ENCODE data around the gene INPP5D. TPM values are rescaled to one million over a fixed set of nuclear protein-coding genes. Genes with fewer than 3 reads are reported as not detected.

Gene INPP5D
- total RNA-seq, 2 experiments from 2014 or later = 79.5 to 92.6 TPM

- H3K27ac ChIP-seq (ENCODE audit: low read depth, low read length, poor library complexity, severe bottlenecking) = no peak overlapping the region
- H3K4me2 ChIP-seq (ENCODE audit: low read length) = no peak overlapping the region
- H3K9me2 ChIP-seq (ENCODE audit: insufficient read depth, low read length) = no peaks in the 10 kb centered on the region
- no peaks in the 10 kb centered on the region for H3K4me1 ChIP-seq (ENCODE audit: insufficient read depth, low read length, poor library complexity, severe bottlenecking)
- POLR2A ChIA-PET = no interaction called here
- DNase-seq (ENCODE audit: low spot score) = no peak
- H3K79me2 ChIP-seq (ENCODE audit: insufficient read depth, low read depth, low read length) = no peaks in the 10 kb centered on the region
- H3K4me3 ChIP-seq (ENCODE audit: low read depth, low read length, poor library complexity, severe bottlenecking) = no peak overlapping the region
- no peaks in the 10 kb centered on the region for H4K20me1 ChIP-seq (ENCODE audit: insufficient read depth, low read length)
- intact Hi-C loops (cut with micrococcal nuclease; ENCODE audit: unreplicated experiment) = no loop called here
- TF ChIP-seq CTCF (conservative IDR thresholded peaks at IDR 0.05; ENCODE audit: low read length) = no peak
- no peak for TF ChIP-seq EZH2phosphoT487 (IDR thresholded peaks at IDR 0.05; ENCODE audit: borderline replicate concordance, low read depth, low read length)
- no peak overlapping the region for H2AFZ ChIP-seq (ENCODE audit: low read length)
- no peaks in the 10 kb centered on the region for H3K9me3 ChIP-seq (ENCODE audit: low read length)
- CTCF ChIA-PET (ENCODE audit: unreplicated experiment) = no interaction called here
- no TSS peak for BruUV-seq (replicated peaks)
- peaks cover 78% of the 10 kb centered on the region for H3K36me3 ChIP-seq (ENCODE audit: insufficient read depth, low read length)
Measured at GRCh38 chr2:233165895-233166661, 105.9 kb downstream of the INPP5D start.

- Histone ChIP-seq H3K27ac (ENCODE audit: low read depth, low read length, poor library complexity, severe bottlenecking) (no peak overlapping the region), H3K79me2 (ENCODE audit: insufficient read depth, low read depth, low read length) (no peaks in the 10 kb centered on the region), H3K9me3 (ENCODE audit: low read length) (no peaks in the 10 kb centered on the region), H3K4me2 (ENCODE audit: low read length) (no peak overlapping the region), H3K4me3 (ENCODE audit: low read depth, low read length, poor library complexity, severe bottlenecking) (no peak overlapping the region), H3K36me3 (ENCODE audit: insufficient read depth, low read length) (peaks cover 76% of the 10 kb centered on the region), H4K20me1 (ENCODE audit: insufficient read depth, low read length) (no peaks in the 10 kb centered on the region), H3K9me2 (ENCODE audit: insufficient read depth, low read length) (no peaks in the 10 kb centered on the region), H2AFZ (ENCODE audit: low read length) (no peak overlapping the region), H3K4me1 (ENCODE audit: insufficient read depth, low read length, poor library complexity, severe bottlenecking) (no peaks in the 10 kb centered on the region)
- BruUV-seq (replicated peaks) = no TSS peak
- TF ChIP-seq EZH2phosphoT487 (IDR thresholded peaks at IDR 0.05; ENCODE audit: borderline replicate concordance, low read depth, low read length) (no peak), CTCF (conservative IDR thresholded peaks at IDR 0.05; ENCODE audit: low read length) (no peak)
- DNase-seq (ENCODE audit: low spot score) = no peak
- intact Hi-C loops (cut with micrococcal nuclease; ENCODE audit: unreplicated experiment) = no loop called here
- ChIA-PET POLR2A (interaction anchor here (0.7 kb wide), 1 partner anchor 124 kb away, joined by 3 read pairs; no protein-coding TSS in a partner anchor), CTCF (ENCODE audit: unreplicated experiment) (no interaction called here)
Measured at GRCh38 chr2:233168445-233168844, 108.3 kb downstream of the INPP5D start.

GRCh38 chr2:233168919-233169318 lies 108.8 kb downstream of the INPP5D start:
- no peak overlapping the region for H2AFZ ChIP-seq (ENCODE audit: low read length)
- no peaks in the 10 kb centered on the region for H3K4me1 ChIP-seq (ENCODE audit: insufficient read depth, low read length, poor library complexity, severe bottlenecking)
- peaks cover 75% of the 10 kb centered on the region for H3K36me3 ChIP-seq (ENCODE audit: insufficient read depth, low read length)
- TF ChIP-seq EZH2phosphoT487 (IDR thresholded peaks at IDR 0.05; ENCODE audit: borderline replicate concordance, low read depth, low read length) (no peak), CTCF (conservative IDR thresholded peaks at IDR 0.05; ENCODE audit: low read length) (no peak)
- no peaks in the 10 kb centered on the region for H3K79me2 ChIP-seq (ENCODE audit: insufficient read depth, low read depth, low read length)
- intact Hi-C loops (cut with micrococcal nuclease; ENCODE audit: unreplicated experiment) = no loop called here
- POLR2A ChIA-PET = interaction anchor here (0.7 kb wide), 1 partner anchor 124 kb away, joined by 3 read pairs; no protein-coding TSS in a partner anchor
- no peak overlapping the region for H3K27ac ChIP-seq (ENCODE audit: low read depth, low read length, poor library complexity, severe bottlenecking)
- no peak overlapping the region for H3K4me2 ChIP-seq (ENCODE audit: low read length)
- DNase-seq (ENCODE audit: low spot score) = no peak
- no peaks in the 10 kb centered on the region for H4K20me1 ChIP-seq (ENCODE audit: insufficient read depth, low read length)
- H3K9me2 ChIP-seq (ENCODE audit: insufficient read depth, low read length) = no peaks in the 10 kb centered on the region
- H3K4me3 ChIP-seq (ENCODE audit: low read depth, low read length, poor library complexity, severe bottlenecking) = no peak overlapping the region
- CTCF ChIA-PET (ENCODE audit: unreplicated experiment) = no interaction called here
- no peaks in the 10 kb centered on the region for H3K9me3 ChIP-seq (ENCODE audit: low read length)
- no TSS peak for BruUV-seq (replicated peaks)

Measured in OCI-LY7 (cell line).